Hepatocyte (in vitro differentiated cells): Measurements from ENCODE around the gene LINGO1. TPM values are rescaled to one million over a fixed set of nuclear protein-coding genes. Genes with fewer than 3 reads are reported as not detected.

Experiments
- DNase-seq: peaks from one replicate; pipeline ENCODE4 v3.0.0-alpha.2; 2016; ENCODE audit warnings: low spot score
- H2AFZ ChIP-seq: fragments of 200-600 bp; sonication (generic); 2 replicates; pipeline ENCODE4 v1.6.0; 2016; ENCODE audit warnings: antibody characterized with exemption, mild to moderate bottlenecking
- H3K27ac ChIP-seq: fragments of 200-600 bp; sonication (generic); 2 replicates; pipeline ENCODE4 v1.5.1; 2016; ENCODE audit warnings: mild to moderate bottlenecking
- H3K27me3 ChIP-seq: fragments of 200-600 bp; sonication (generic); 2 replicates; pipeline ENCODE4 v1.6.1; 2016
- H3K36me3 ChIP-seq: fragments of 200-600 bp; sonication (generic); replicated peaks from 2 replicates; pipeline ENCODE4 v1.5.1; 2016; ENCODE audit warnings: low read depth; ENCODE audit not compliant: insufficient read depth
- H3K4me1 ChIP-seq: fragments of 200-600 bp; sonication (generic); 2 replicates; pipeline ENCODE4 v1.5.1; 2016; ENCODE audit warnings: mild to moderate bottlenecking, moderate library complexity; ENCODE audit not compliant: insufficient read depth
- H3K4me2 ChIP-seq: fragments of 200-600 bp; sonication (generic); 2 replicates; pipeline ENCODE4 v1.6.0; 2016
- H3K4me3 ChIP-seq: fragments of 200-600 bp; sonication (generic); 2 replicates; pipeline ENCODE4 v1.5.1; 2016; ENCODE audit warnings: mild to moderate bottlenecking
- H3K79me2 ChIP-seq: fragments of 200-600 bp; sonication (generic); 2 replicates; pipeline ENCODE4 v1.6.0; 2017; ENCODE audit warnings: mild to moderate bottlenecking
- H3K9me2 ChIP-seq: fragments of 200-600 bp; sonication (generic); replicated peaks from 2 replicates; pipeline ENCODE4 v1.6.0; 2017; ENCODE audit warnings: mild to moderate bottlenecking; ENCODE audit not compliant: insufficient read depth
- H3K9me3 ChIP-seq: fragments of 200-600 bp; sonication (generic); 2 replicates; pipeline ENCODE4 v1.5.1; 2016; ENCODE audit warnings: low read depth, mild to moderate bottlenecking
- H4K20me1 ChIP-seq: fragments of 200-600 bp; sonication (generic); 2 replicates; pipeline ENCODE4 v1.6.0; 2016; ENCODE audit warnings: mild to moderate bottlenecking; ENCODE audit not compliant: insufficient read depth, poor library complexity, severe bottlenecking
- CTCF ChIP-seq: fragments of 200-600 bp; sonication (generic); IDR thresholded peaks from 2 replicates; pipeline ENCODE4 v1.5.1; 2016; ENCODE audit warnings: antibody characterized with exemption, mild to moderate bottlenecking; ENCODE audit not compliant: poor library complexity
- EZH2 ChIP-seq: fragments of 200-600 bp; sonication (generic); IDR thresholded peaks from 2 replicates; pipeline ENCODE4 v1.6.1; 2016; ENCODE audit warnings: antibody characterized with exemption, mild to moderate bottlenecking, borderline replicate concordance
- EZH2phosphoT487 ChIP-seq: fragments of 200-600 bp; sonication (generic); IDR thresholded peaks from one replicate; pipeline ENCODE4 v1.6.1; 2018; ENCODE audit warnings: antibody characterized with exemption, mild to moderate bottlenecking, low read depth, moderate library complexity; ENCODE audit not compliant: unreplicated experiment, severe bottlenecking
- whole genome bisulfite sequencing: methylation state at CpG from one replicate; pipeline ENCODE4 v1.1.6; 2016; ENCODE audit warnings: low lambda C conversion rate; ENCODE audit errors: missing lambda C conversion rate; 5-methylcytosine and 5-hydroxymethylcytosine counted together
- polyA plus RNA-seq: library from polyadenylated mRNA; unstranded; fragments of >200 nt; fragmentation: Nextera tagmentation; extraction: Ambion mirVana; gene quantifications from 2 replicates; pipeline ENCODE4 v1.2.1, GENCODE V29; 2016
- total RNA-seq: library from RNA; depleted of rRNA; stranded (reverse); fragments of >200 nt; gene quantifications from 2 replicates; pipeline ENCODE4 v1.2.3, GENCODE V29; 2014

The LINGO1 gene
- total and polyA plus RNA-seq, 2 experiments from 2014 or later: 4.3 to 5.1 TPM

- H3K4me3 ChIP-seq: no peak overlapping the region
- H3K79me2 ChIP-seq: no peaks in the 10 kb centered on the region
- 84% methylated on average over 7 of the region's 7 CpGs for WGBS
- H3K4me2 ChIP-seq: no peak overlapping the region
- no peaks in the 10 kb centered on the region for H3K9me2 ChIP-seq
- H3K36me3 ChIP-seq: no peaks in the 10 kb centered on the region
- no peak overlapping the region for H3K27ac ChIP-seq
- H3K27me3 ChIP-seq: no peaks in the 10 kb centered on the region
- H3K4me1 ChIP-seq: no peaks in the 10 kb centered on the region
- no peak for TF ChIP-seq EZH2
- TF ChIP-seq EZH2phosphoT487: no peak
- TF ChIP-seq CTCF: no peak
- no peak for DNase-seq
- H3K9me3 ChIP-seq: no peaks in the 10 kb centered on the region
- no peak overlapping the region for H2AFZ ChIP-seq
- H4K20me1 ChIP-seq: no peaks in the 10 kb centered on the region
Observed at GRCh38 chr15:77674327-77674726, 41.6 kb upstream of the LINGO1 start.

GRCh38 chr15:77673866-77674265, 41.2 kb upstream of the LINGO1 start:
- DNase-seq: no peak
- TF ChIP-seq CTCF (no peak), EZH2 (no peak), EZH2phosphoT487 (no peak)
- no peak overlapping the region for H3K4me3 ChIP-seq
- H3K27ac ChIP-seq: no peak overlapping the region
- no peaks in the 10 kb centered on the region for H3K79me2 ChIP-seq
- H3K27me3 ChIP-seq: no peaks in the 10 kb centered on the region
- no peaks in the 10 kb centered on the region for H3K4me1 ChIP-seq
- no peak overlapping the region for H2AFZ ChIP-seq
- no peaks in the 10 kb centered on the region for H3K36me3 ChIP-seq
- no peaks in the 10 kb centered on the region for H3K9me2 ChIP-seq
- WGBS: 71% methylated on average over 5 of the region's 5 CpGs
- H4K20me1 ChIP-seq: no peaks in the 10 kb centered on the region
- H3K9me3 ChIP-seq: no peaks in the 10 kb centered on the region
- H3K4me2 ChIP-seq: no peak overlapping the region

- H3K27ac ChIP-seq: no peak overlapping the region
- H3K9me3 ChIP-seq: no peaks in the 10 kb centered on the region
- no peaks in the 10 kb centered on the region for H3K9me2 ChIP-seq
- H3K36me3 ChIP-seq: no peaks in the 10 kb centered on the region
- H3K4me3 ChIP-seq: no peak overlapping the region
- H2AFZ ChIP-seq: no peak overlapping the region
- DNase-seq: no peak
- no peaks in the 10 kb centered on the region for H4K20me1 ChIP-seq
- WGBS: 51% methylated on average over 4 of the region's 7 CpGs
- no peak overlapping the region for H3K4me2 ChIP-seq
- no peak for TF ChIP-seq CTCF
- TF ChIP-seq EZH2phosphoT487: no peak
- no peak for TF ChIP-seq EZH2
- H3K27me3 ChIP-seq: no peaks in the 10 kb centered on the region
- H3K79me2 ChIP-seq: no peaks in the 10 kb centered on the region
- H3K4me1 ChIP-seq: no peaks in the 10 kb centered on the region
Observed at GRCh38 chr15:77672135-77672534, 39.4 kb upstream of the LINGO1 start.
